ENCODE data around the gene TBC1D8. TPM values are rescaled to one million over a fixed set of nuclear protein-coding genes. Genes with fewer than 3 reads are reported as not detected.

TBC1D8 gene
- total and polyA plus RNA-seq, 2 of the 13 experiments (the other 11 are each of a cell fraction or from before 2014, with no cell fraction given), result 45.1 to 95.4 TPM

DNA sequence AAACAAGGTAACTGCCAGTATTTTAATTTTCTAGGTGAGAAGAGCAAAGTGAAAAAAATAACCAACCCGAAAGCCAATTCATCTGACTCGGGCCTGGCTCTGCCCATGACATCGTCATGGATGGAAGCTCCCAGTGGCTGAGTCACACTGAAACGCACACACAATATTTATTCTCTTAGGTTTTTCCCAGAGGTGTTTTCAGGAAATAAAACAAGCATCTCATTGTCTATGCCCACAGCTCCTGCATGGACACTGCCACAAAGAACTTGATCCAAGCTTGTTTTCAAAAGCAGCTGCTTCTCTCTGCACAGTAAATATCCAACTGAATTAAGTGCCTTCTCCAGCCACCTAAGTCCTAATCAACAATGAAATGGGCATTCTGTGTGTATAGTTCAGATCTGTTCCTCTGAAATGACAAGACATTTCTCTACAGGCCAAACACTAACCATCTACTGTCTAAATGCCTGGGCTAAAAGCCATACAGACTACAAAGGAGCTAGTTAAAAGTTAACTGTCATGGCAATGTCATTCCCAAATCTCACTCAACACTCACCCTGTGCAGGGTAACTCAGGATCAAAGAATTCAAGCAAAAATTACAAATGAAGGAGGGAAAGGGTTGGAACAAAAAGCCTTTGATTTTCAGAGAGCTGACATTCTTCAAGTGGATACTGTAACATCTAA is 86.2 kb downstream of the TBC1D8 start (continued):
- TF ChIP-seq, protein P1, sequence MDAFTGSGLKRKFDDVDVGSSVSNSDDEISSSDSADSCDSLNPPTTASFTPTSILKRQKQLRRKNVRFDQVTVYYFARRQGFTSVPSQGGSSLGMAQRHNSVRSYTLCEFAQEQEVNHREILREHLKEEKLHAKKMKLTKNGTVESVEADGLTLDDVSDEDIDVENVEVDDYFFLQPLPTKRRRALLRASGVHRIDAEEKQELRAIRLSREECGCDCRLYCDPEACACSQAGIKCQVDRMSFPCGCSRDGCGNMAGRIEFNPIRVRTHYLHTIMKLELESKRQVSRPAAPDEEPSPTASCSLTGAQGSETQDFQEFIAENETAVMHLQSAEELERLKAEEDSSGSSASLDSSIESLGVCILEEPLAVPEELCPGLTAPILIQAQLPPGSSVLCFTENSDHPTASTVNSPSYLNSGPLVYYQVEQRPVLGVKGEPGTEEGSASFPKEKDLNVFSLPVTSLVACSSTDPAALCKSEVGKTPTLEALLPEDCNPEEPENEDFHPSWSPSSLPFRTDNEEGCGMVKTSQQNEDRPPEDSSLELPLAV (CRISPR knock-in tag; conservative IDR thresholded peaks at IDR 0.05; ENCODE audit: low read depth), result no peak
- TF ChIP-seq MLLT10 (CRISPR knock-in tag; IDR thresholded peaks at IDR 0.05) (no peak), ZNF18 (CRISPR knock-in tag; IDR thresholded peaks at IDR 0.05; ENCODE audit: insufficient replicate concordance) (no peak), RFXAP (CRISPR knock-in tag; IDR thresholded peaks at IDR 0.05; ENCODE audit: borderline replicate concordance) (no peak), HOXA3 (CRISPR knock-in tag; IDR thresholded peaks at IDR 0.05) (0 out of 2 replicates have a peak, but pooled peaks have one; percentile 17), ZNF281 (CRISPR knock-in tag; IDR thresholded peaks at IDR 0.05; ENCODE audit: borderline replicate concordance) (peak; percentile 34; the same call in 1 of the 2 replicates), DNMT3B (CRISPR knock-in tag; conservative IDR thresholded peaks at IDR 0.05) (no peak; the same call in 1 of the 2 replicates), ZNF782 (CRISPR knock-in tag; IDR thresholded peaks at IDR 0.05; ENCODE audit: borderline replicate concordance) (no peak), ZNF446 (CRISPR knock-in tag; IDR thresholded peaks at IDR 0.05) (no peak), MTA1 (CRISPR knock-in tag; IDR thresholded peaks at IDR 0.05; ENCODE audit: borderline replicate concordance) (no peak), WIZ (CRISPR knock-in tag; IDR thresholded peaks at IDR 0.05) (no peak), FOSL1 (CRISPR knock-in tag; IDR thresholded peaks at IDR 0.05; ENCODE audit: borderline replicate concordance) (no peak; the same call in 1 of the 2 replicates), MAZ (IDR thresholded peaks at IDR 0.05; ENCODE audit: borderline replicate concordance, low read depth, low read length) (no peak), MAZ (CRISPR knock-in tag; IDR thresholded peaks at IDR 0.05; ENCODE audit: low read depth) (no peak)
- TF ChIP-seq, protein P2, sequence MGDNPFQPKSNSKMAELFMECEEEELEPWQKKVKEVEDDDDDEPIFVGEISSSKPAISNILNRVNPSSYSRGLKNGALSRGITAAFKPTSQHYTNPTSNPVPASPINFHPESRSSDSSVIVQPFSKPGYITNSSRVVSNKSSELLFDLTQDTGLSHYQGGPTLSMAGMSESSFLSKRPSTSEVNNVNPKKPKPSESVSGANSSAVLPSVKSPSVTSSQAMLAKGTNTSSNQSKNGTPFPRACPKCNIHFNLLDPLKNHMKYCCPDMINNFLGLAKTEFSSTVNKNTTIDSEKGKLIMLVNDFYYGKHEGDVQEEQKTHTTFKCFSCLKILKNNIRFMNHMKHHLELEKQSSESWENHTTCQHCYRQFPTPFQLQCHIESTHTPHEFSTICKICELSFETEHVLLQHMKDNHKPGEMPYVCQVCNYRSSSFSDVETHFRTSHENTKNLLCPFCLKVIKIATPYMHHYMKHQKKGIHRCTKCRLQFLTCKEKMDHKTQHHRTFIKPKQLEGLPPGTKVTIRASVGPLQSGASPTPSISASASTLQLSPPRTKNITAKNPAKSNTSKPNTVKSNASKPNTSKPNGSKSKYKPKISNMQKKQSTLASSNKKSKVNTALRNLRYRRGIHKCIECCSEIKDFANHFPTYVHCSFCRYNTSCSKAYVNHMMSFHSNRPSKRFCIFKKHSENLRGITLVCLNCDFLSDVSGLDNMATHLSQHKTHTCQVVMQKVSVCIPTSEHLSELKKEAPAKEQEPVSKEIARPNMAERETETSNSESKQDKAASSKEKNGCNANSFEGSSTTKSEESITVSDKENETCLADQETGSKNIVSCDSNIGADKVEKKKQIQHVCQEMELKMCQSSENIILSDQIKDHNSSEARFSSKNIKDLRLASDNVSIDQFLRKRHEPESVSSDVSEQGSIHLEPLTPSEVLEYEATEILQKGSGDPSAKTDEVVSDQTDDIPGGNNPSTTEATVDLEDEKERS (CRISPR knock-in tag; IDR thresholded peaks at IDR 0.05), result peak; percentile 64; the same call in 1 of the 2 replicates
- TF ChIP-seq, protein P3, sequence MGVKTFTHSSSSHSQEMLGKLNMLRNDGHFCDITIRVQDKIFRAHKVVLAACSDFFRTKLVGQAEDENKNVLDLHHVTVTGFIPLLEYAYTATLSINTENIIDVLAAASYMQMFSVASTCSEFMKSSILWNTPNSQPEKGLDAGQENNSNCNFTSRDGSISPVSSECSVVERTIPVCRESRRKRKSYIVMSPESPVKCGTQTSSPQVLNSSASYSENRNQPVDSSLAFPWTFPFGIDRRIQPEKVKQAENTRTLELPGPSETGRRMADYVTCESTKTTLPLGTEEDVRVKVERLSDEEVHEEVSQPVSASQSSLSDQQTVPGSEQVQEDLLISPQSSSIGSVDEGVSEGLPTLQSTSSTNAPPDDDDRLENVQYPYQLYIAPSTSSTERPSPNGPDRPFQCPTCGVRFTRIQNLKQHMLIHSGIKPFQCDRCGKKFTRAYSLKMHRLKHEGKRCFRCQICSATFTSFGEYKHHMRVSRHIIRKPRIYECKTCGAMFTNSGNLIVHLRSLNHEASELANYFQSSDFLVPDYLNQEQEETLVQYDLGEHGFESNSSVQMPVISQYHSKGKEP (CRISPR knock-in tag; IDR thresholded peaks at IDR 0.05), result no peak

Data from HepG2 (cell line).